22Rv1 (cell line): ENCODE measurements around the gene TMEM165.

ENCODE experiments used
- H3K27ac ChIP-seq: fragments of 450-650 bp; 2 replicates; pipeline ENCODE4 v1.5.1; 2017
- CTCF ChIP-seq: fragments of 450-650 bp; IDR thresholded peaks from 2 replicates; pipeline ENCODE4 v1.5.1; 2017; ENCODE audit warnings: mild to moderate bottlenecking
- ZFX ChIP-seq: fragments of 450-650 bp; IDR thresholded peaks from 2 replicates; pipeline ENCODE4 v1.6.1; 2017; ENCODE audit warnings: antibody characterized with exemption, borderline replicate concordance

The TMEM165 gene

DNA sequence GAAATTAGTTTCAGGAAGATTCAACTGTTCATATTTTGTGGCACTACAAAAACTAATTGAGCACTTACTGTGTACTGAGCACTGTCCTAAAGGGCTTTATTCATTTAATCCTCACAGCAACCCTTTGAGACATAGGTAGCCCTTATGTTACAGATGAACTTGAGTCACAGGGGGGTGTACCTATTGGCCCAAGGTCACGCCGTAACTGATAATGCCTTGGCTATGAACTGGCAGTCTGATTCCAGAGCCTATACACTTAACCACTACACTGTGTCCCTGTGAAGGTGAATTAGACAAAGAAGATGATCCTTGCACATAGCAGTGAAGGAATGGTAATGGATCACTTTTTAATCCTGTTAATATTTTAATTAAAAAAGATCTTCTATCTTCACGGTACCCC lies 12.0 kb downstream of the TMEM165 start:
- no peak for TF ChIP-seq ZFX
- TF ChIP-seq CTCF, result no peak
- no peak overlapping the region for H3K27ac ChIP-seq

DNA sequence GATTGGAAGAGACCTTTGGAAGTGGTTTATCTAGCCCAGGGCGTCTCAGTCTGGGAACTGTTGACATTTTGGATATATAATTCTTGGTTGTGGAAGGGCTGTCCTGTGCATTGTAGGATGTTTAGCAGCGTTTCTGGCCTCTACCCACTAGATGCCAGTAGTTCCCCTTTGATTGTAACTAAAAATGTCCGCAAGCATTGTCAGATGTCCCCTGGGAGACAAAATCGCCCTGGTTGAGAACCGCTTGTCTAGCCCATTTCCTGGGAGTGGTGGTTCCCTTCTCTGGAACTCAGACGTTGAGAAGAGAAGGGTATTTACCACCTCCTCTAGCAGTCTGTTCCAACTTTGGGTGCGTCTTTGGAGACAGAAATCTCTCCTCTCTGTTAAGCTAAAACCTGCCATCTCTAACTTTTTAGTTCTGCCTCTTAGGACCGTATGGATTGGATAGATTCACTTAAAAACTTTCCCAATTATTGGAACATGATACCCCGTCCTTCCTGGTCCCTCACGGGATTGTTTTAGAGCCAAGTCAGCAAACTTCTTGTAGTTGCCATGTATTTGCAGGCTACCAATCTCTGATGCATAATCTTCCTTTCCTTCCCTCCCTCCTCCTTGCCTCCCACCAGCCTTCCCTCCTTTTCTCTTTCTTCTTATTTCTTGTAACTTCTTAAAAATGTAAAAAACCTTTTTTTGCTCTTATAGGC lies 13.9 kb downstream of the TMEM165 start:
- TF ChIP-seq CTCF, result no peak
- no peak for TF ChIP-seq ZFX
- H3K27ac ChIP-seq, result peak overlapping the region; percentile 3; the same call in 1 of the 2 replicates

- peak overlapping the region; percentile 3; the same call in 1 of the 2 replicates for H3K27ac ChIP-seq
- no peak for TF ChIP-seq ZFX
- no peak for TF ChIP-seq CTCF
Measured at GRCh38 chr4:55410431-55410830, 14.7 kb downstream of the TMEM165 start.

DNA sequence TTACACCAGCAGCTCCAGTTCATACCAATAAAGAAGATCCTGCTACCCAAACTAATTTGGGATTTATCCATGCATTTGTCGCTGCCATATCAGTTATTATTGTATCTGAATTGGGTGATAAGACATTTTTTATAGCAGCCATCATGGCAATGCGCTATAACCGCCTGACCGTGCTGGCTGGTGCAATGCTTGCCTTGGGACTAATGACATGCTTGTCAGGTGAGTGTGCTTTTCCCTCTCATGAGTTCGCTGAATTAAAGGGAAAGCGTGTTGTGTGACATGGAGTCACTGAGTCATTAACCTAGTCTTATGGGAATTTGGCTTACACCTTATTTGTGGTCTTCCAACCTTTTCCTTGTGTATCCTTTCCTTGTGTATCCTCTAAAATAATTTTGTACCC lies 15.9 kb downstream of the TMEM165 start:
- no peak overlapping the region for H3K27ac ChIP-seq
- TF ChIP-seq CTCF (no peak), ZFX (no peak)

DNA sequence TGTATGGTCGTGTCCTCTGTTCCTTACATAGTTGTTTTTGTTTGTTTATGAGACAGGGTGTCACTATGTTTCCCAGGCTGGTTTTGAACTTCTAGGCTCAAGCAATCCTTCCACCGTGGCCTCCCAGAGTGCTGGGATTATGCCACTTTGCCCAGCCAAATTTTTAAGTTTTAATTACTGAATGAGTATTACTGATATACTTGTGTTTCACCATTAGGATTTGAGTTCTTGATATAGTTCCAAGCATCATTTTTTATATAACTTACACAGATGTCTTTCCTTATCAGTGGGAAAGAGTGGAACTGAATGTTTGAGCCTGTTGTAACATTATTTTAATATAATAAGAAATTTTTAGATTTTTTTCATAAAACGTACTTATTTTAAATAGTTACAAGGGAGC lies 20.4 kb downstream of the TMEM165 start:
- no peak for TF ChIP-seq ZFX
- no peak overlapping the region for H3K27ac ChIP-seq

GRCh38 chr4:55424791-55425190 lies 29.0 kb downstream of the TMEM165 start:
- no peak overlapping the region for H3K27ac ChIP-seq
- no peak for TF ChIP-seq CTCF

DNA sequence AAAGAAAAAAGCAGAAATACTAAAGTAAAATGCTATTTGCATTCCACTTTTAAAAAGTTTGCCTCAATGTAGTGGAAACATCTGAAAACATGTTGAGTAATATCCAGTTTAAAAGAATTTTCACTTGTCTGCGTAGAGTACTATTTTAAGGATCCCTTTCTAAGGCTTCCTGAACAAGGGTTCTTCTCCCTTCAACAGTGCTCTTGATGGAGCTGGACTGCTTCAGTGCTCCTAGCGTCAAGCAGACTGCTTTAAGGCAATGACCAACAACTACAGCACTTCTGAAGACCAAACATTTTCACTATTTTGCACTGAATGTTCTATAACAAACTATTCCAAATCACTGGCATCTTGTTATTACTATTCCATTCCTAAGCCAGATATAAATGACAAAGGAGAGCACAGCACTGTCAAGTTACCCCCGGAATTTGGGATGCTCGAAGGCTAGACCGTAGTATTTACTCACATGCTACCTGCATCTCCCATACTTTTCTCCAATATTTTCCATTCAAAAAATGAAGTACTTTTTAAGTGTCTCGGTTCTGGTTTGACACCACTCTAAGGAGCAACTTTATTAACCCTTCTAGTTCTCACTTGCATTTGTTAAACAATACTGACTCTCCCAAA lies 36.1 kb downstream of the TMEM165 start:
- TF ChIP-seq ZFX, result no peak
- no peak for TF ChIP-seq CTCF
- no peak overlapping the region for H3K27ac ChIP-seq
